Measurements from ENCODE around the gene VAPA. TPM values are rescaled to one million over a fixed set of nuclear protein-coding genes. Genes with fewer than 3 reads are reported as not detected.
"Not testable (repeated sequence)": the region's sequence is repeated elsewhere in the genome, so short reads cannot be mapped to it uniquely, and the experiment has no call there.

VAPA gene
- total RNA-seq, 1 donor from 2014 or later = 137 TPM

GRCh38 chr18:9886005-9886348 lies 27.8 kb upstream of the VAPA start:
- no peak for DNase-seq (ENCODE audit: low read depth in 2 of 2)

- DNase-seq (ENCODE audit: low read depth in 2 of 2) = no peak
Observed at GRCh38 chr18:9887992-9888391, 25.8 kb upstream of the VAPA start.

- no peak for DNase-seq (ENCODE audit: low read depth in 2 of 2)
Observed at GRCh38 chr18:9890196-9890595, 23.6 kb upstream of the VAPA start.

GRCh38 chr18:9890957-9891356 lies 22.9 kb upstream of the VAPA start:
- DNase-seq (ENCODE audit: low read depth in 2 of 2) = no peak

- not testable (repeated sequence) for DNase-seq (ENCODE audit: low read depth in 2 of 2)
Observed at GRCh38 chr18:9891515-9891914, 22.3 kb upstream of the VAPA start.

- no peak for DNase-seq (ENCODE audit: low read depth in 2 of 2)
Observed at GRCh38 chr18:9894454-9895068, 19.3 kb upstream of the VAPA start.

- DNase-seq (ENCODE audit: low read depth in 2 of 2) = no peak
Observed at GRCh38 chr18:9897129-9897528, 16.7 kb upstream of the VAPA start.

GRCh38 chr18:9897787-9898291 lies 16.0 kb upstream of the VAPA start:
- not testable (repeated sequence) for DNase-seq (ENCODE audit: low read depth in 2 of 2)

GRCh38 chr18:9898792-9899549 lies 14.8 kb upstream of the VAPA start:
- peak in 1 of 2 donors; percentile 35 for DNase-seq (ENCODE audit: low read depth in 2 of 2)

- DNase-seq (ENCODE audit: low read depth in 2 of 2) = not testable (repeated sequence)
Observed at GRCh38 chr18:9899550-9899930, 14.3 kb upstream of the VAPA start.

- no peak for DNase-seq (ENCODE audit: low read depth in 2 of 2)
Observed at GRCh38 chr18:9900699-9901098, 13.1 kb upstream of the VAPA start.

GRCh38 chr18:9901377-9901776 lies 12.4 kb upstream of the VAPA start:
- no peak for DNase-seq (ENCODE audit: low read depth in 2 of 2)

GRCh38 chr18:9902264-9902663 lies 11.6 kb upstream of the VAPA start:
- not testable (repeated sequence) for DNase-seq (ENCODE audit: low read depth in 2 of 2)

- no peak for DNase-seq (ENCODE audit: low read depth in 2 of 2)
Observed at GRCh38 chr18:9902832-9903231, 11.0 kb upstream of the VAPA start.

GRCh38 chr18:9905401-9905922 lies 8.4 kb upstream of the VAPA start:
- no peak for DNase-seq (ENCODE audit: low read depth in 2 of 2)

- no peak for DNase-seq (ENCODE audit: low read depth in 2 of 2)
Observed at GRCh38 chr18:9906481-9906880, 7.3 kb upstream of the VAPA start.

GRCh38 chr18:9907867-9908266 lies 5.9 kb upstream of the VAPA start:
- DNase-seq (ENCODE audit: low read depth in 2 of 2) = no peak

- no peak for DNase-seq (ENCODE audit: low read depth in 2 of 2)
Observed at GRCh38 chr18:9910071-9910470, 3.7 kb upstream of the VAPA start.

- no peak for DNase-seq (ENCODE audit: low read depth in 2 of 2)
Observed at GRCh38 chr18:9910661-9911060, 3.2 kb upstream of the VAPA start.

GRCh38 chr18:9911226-9911625 lies 2.6 kb upstream of the VAPA start:
- DNase-seq (ENCODE audit: low read depth in 2 of 2) = no peak

- not testable (repeated sequence) for DNase-seq (ENCODE audit: low read depth in 2 of 2)
Observed at GRCh38 chr18:9912285-9912684, 1.5 kb upstream of the VAPA start.

- peak in 1 of 2 donors; percentile 56 for DNase-seq (ENCODE audit: low read depth in 2 of 2)
Observed at GRCh38 chr18:9913151-9913525, 678 bp upstream of the VAPA start.

- no peak for DNase-seq (ENCODE audit: low read depth in 2 of 2)
Observed at GRCh38 chr18:9914334-9914583, 443 bp downstream of the VAPA start.

Measured in dermis microvascular lymphatic vessel endothelial cell (primary cell).